Astrocyte of the spinal cord (primary cell): ENCODE data around the gene MYLK.
"Not testable (repeated sequence)": the region's sequence is repeated elsewhere in the genome, so short reads cannot be mapped to it uniquely, and the experiment has no call there.

Experiments
- DNase-seq: peaks from one replicate; pipeline ENCODE4 v3.0.0; 2011; ENCODE audit warnings: low read depth, low spot score
- H3K4me3 ChIP-seq: 2 replicates; pipeline ENCODE4 v1.5.1; 2011; ENCODE audit warnings: low read depth, mild to moderate bottlenecking, low read length, moderate library complexity
- CTCF ChIP-seq: IDR thresholded peaks from 2 replicates; pipeline ENCODE4 v1.5.1; 2012; ENCODE audit warnings: low read depth, mild to moderate bottlenecking, low read length, inconsistent platforms
- in situ Hi-C: cut with HindIII; loops from 2 replicates; pipeline ENCODE4 v1.10.0; 2017; ENCODE audit warnings: low sequenced_read_pairs

MYLK gene

GRCh38 chr3:123725652-123726400 is 158.3 kb downstream of the MYLK start:
- H3K4me3 ChIP-seq: no peak overlapping the region
- in situ Hi-C loops: no loop called here
- TF ChIP-seq CTCF: peak; percentile 8
- DNase-seq: no peak

DNA sequence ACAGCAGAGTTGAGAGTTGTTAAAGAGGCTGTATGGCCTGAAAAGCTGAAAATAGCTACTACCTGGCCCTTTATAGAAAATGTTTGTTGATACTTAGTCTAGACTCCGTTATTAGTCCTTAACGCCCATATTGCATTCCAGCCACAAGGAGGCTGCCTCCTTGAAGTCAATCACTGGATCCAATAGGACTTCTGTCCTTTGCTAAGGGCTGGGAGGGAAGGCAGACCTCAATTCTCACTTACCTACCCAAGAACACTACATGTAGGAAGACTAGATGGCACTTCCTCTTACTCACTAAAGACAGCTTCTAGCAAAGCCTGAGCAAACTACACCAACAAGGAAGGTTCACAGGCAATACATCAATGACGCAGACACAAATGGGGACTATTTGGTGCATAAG is 159.8 kb downstream of the MYLK start:
- H3K4me3 ChIP-seq: no peak overlapping the region
- TF ChIP-seq CTCF: peak; percentile 34
- in situ Hi-C loops: no loop called here
- DNase-seq: no peak

DNA sequence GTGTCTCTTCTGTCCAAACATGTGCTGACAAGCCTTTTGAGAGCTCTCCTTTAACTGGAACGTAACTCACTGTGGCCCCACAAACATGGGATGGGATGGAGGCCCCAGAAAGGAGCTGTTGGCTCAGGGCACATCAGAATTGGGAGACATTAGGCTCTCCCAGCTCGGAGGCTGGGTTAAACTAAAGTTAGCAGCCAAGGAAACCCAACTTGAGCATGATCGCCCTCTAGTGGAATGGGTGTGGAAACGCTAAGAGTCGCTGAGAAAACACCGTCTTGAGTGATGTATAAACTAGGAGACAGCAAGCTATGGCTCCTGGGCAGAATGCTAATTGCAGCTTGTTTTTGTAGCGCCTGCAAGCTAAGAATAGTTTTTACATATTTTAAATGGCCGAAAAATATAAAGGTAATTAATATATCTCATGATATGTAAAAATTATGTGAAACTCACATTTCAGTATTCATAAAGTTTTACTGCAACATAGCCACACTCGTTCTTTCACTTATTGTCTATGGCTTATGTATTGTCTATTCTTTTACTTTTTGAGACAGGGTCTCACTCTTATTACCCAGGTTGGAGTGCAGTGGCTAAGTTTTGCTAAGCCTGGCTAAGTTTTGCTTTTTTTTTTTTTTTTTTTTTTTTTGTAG is 160.5 kb downstream of the MYLK start:
- no peak overlapping the region for H3K4me3 ChIP-seq
- TF ChIP-seq CTCF: peak; percentile 86
- in situ Hi-C loops: no loop called here
- DNase-seq: peak; percentile 84

DNA sequence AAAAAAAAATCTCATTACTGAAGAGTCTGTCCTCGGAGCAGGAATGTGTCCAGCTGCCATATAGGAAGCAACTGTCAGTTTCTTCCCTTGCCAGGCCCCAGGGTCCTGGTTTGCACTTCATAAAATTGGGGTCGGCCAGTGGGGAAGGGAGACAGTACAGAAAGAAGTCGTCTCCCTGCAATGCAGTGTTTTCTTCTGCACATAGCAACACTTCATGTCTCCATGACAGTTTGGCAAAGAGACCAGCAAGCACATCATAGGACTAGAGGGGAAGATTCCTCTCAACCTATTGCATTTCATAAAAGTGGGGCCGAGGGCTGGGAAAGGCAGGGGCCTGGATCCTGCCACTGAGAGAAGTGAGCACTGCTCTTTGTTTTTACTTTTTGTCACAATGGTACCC is 161.1 kb downstream of the MYLK start:
- no peak for DNase-seq
- TF ChIP-seq CTCF: no peak
- in situ Hi-C loops: no loop called here
- H3K4me3 ChIP-seq: no peak overlapping the region

GRCh38 chr3:123722456-123722855 is 161.7 kb downstream of the MYLK start:
- no peak for DNase-seq
- no peak for TF ChIP-seq CTCF
- no peak overlapping the region for H3K4me3 ChIP-seq
- in situ Hi-C loops: no loop called here

DNA sequence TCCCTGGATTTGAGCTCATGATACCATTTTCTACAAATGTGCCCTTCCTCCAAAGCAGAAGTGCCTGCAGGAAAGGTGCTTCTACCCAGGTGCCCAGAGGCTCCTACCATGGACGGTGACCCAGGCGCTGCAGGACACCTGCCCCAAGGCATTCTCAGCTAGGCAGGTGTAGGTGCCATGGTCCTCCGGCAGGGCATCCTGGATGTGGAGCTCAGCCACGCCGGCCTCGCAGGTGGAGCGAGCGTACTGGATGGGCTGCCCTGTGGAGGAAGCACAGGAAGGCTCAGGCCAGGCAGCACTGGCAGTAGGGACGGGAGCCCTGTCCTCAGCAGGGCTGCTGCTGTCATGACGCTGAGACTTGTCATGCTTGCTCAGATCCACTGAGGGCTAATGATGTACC is 162.1 kb downstream of the MYLK start:
- no peak overlapping the region for H3K4me3 ChIP-seq
- in situ Hi-C loops: no loop called here
- no peak for DNase-seq

DNA sequence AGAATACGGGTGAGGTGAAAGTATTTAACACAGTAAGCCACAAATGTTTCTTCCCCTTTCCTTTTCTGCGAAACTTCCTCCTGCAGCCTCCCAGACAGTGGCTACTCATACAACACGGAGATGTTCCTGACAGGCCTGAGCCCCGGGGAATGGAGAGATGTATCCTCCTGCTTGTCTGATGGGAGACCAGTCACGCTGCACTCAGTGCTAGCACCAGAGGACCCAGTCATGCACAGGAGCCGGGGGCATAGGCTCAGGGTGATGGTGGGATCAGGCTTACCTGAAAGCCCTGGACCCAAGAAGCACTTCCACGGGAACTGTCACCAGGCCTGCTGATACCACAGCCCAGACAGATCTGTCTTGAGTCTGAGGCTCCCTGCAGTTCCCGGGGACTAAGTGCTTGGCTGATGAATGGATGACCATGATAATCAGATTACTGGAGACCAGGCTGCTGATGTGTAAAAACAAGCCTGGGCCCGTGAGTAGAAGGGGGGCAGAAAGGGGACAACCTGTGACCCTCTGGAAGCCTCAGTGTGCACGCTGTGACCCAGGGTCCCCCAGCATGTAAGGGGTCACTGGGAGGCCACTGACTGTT is 162.9 kb downstream of the MYLK start:
- DNase-seq, in situ Hi-C loops, H3K4me3 ChIP-seq: not testable (repeated sequence)

More for the DNA sequence above, 162.1 kb downstream of the MYLK start:
- no peak for TF ChIP-seq CTCF
